Measurements from ENCODE around the gene RTN4RL1. TPM values are rescaled to one million over a fixed set of nuclear protein-coding genes. Genes with fewer than 3 reads are reported as not detected.
A peak's percentile ranks its signal among the peaks of the same experiment; 100 is the strongest.

RTN4RL1 gene
- total RNA-seq (2012; rRNA removed) (under 0.01 TPM in 2 replicates), polyA plus RNA-seq (2012; rRNA removed) (0.03 and 0.04 TPM in 2 replicates), Bru-seq, nascent RNA (percentile 17 among the genes with signal in this experiment), BruChase-seq, experiment 1, labeled RNA remaining after a 6-hour chase (percentile 31 among the genes with signal in this experiment), BruChase-seq, experiment 2, labeled RNA remaining after a 2-hour chase (percentile 31 among the genes with signal in this experiment)
- polyA plus RNA-seq (2012; cell fraction: cytosol; rRNA removed): 0.07 TPM in 1 of 2 replicates, not detected in the other
- 0.03 TPM in 1 of 2 replicates, not detected in the other for polyA plus RNA-seq (2012; cell fraction: nucleus; rRNA removed; ENCODE audit: low replicate concordance)
- long read RNA-seq: 0 reads

- H3K36me3 ChIP-seq (ENCODE audit: control insufficient read depth, insufficient read depth, low read length): no peaks in the 10 kb centered on the region
- no TSS peak for BruUV-seq (replicated peaks)
Measured at GRCh38 chr17:2025220-2025621, at the start of gene RTN4RL1. RTN4RL1 (minus strand) TSS chr17:2025334; CDS start chr17:2024865, 469 bp downstream.

More at GRCh38 chr17:2025220-2025621, at the start of gene RTN4RL1:
- H4K91ac ChIP-seq (ENCODE audit: insufficient read depth, low read depth, low read length): no peak within 1 kb of the TSS
- no peak within 1 kb of the TSS for H2BK15ac ChIP-seq (ENCODE audit: low read depth, low read length)
- no peak within 1 kb of the TSS for H4K5ac ChIP-seq (ENCODE audit: low read depth, low read length)
- no peak within 1 kb of the TSS for H3K56ac ChIP-seq (ENCODE audit: extremely low read depth, insufficient read depth, low read length)
- H3K4me1 ChIP-seq (ENCODE audit: control insufficient read depth, insufficient read depth, low read length): peaks cover 1% of the 10 kb centered on the region; the same call in 1 of the 2 replicates
- no peaks in the 10 kb centered on the region for H3K9me3 ChIP-seq (ENCODE audit: control insufficient read depth, insufficient read depth, low read length)
- ChIA-PET CTCF (interaction anchor here (0.9 to 2.4 kb wide), 3 partner anchors 12 to 143 kb away, joined by 4 to 18 read pairs (median 4); no protein-coding TSS in a partner anchor), POLR2A (ENCODE audit: unreplicated experiment) (no interaction called here)
- H3K4me3 ChIP-seq (ENCODE audit: insufficient read depth, low read depth, low read length): peak within 1 kb of the TSS; percentile 29
- H3K79me1 ChIP-seq (ENCODE audit: low read depth in 1 of 2, low read length in 2 of 2): peaks cover 0 to 2% of the 10 kb centered on the region in 2 experiments; a peak in 2 of 4 replicates
- TF ChIP-seq MAZ (IDR thresholded peaks at IDR 0.05; ENCODE audit: borderline replicate concordance, low read depth, low read length) (0 out of 2 replicates have a peak, but pooled peaks have one; percentile 38), SMC3 (IDR thresholded peaks at IDR 0.05; ENCODE audit: low read depth, low read length) (no peak)
- peak within 1 kb of the TSS; percentile 70 for H3K4me2 ChIP-seq (ENCODE audit: low read depth, low read length)
- no peak within 1 kb of the TSS for H2BK120ac ChIP-seq (ENCODE audit: low read depth, low read length)
- H3K14ac ChIP-seq (replicated peaks; ENCODE audit: low read depth, low read length): no peak within 1 kb of the TSS
- no peak within 1 kb of the TSS for H3K23ac ChIP-seq (ENCODE audit: low read depth, low read length)
- WGBS, 2 experiments (ENCODE audit: extremely low coverage in 2 of 2, insufficient read length in 1 of 2): 0% methylated on average over 23 of the region's 47 CpGs; no CpG with 5 or more reads in 1 of the 2 experiments
- H3K9ac ChIP-seq (ENCODE audit: low read depth, low read length): no peak within 1 kb of the TSS
- no peak within 1 kb of the TSS for H3K27ac ChIP-seq (ENCODE audit: insufficient read depth, low read length)
- H2BK20ac ChIP-seq (ENCODE audit: low read depth, low read length): no peak within 1 kb of the TSS
- peak within 1 kb of the TSS; percentile 81 for H2AFZ ChIP-seq (replicated peaks; ENCODE audit: low read length, poor library complexity)
- H3K4ac ChIP-seq (ENCODE audit: low read depth, low read length): no peak within 1 kb of the TSS
- H3K18ac ChIP-seq (ENCODE audit: low read depth, low read length): no peak within 1 kb of the TSS
- intact Hi-C loops (cut with micrococcal nuclease) (no loop called here), in situ Hi-C loops (cut with MboI; ENCODE audit: low sequenced_read_pairs) (loop anchor here (5.0 to 25.0 kb wide), 2 partner anchors 113 to 313 kb away; partner anchors contain the start of genes TLCD2 and WDR81), dilution Hi-C loops (cut with HindIII; ENCODE audit: low sequenced_read_pairs, unreplicated experiment) (no loop called here)
- H2BK5ac ChIP-seq (ENCODE audit: low read depth, low read length, poor library complexity, severe bottlenecking): no peak within 1 kb of the TSS
- no peak within 1 kb of the TSS for H4K8ac ChIP-seq (ENCODE audit: low read depth in 2 of 2, low read length in 2 of 2)
- H2AK5ac ChIP-seq (ENCODE audit: low read depth, low read length): no peak within 1 kb of the TSS
- DNase-seq (no peak), ATAC-seq (ENCODE audit: low read depth) (peak; percentile 13)
- H2AK9ac ChIP-seq (replicated peaks; ENCODE audit: low read depth, low read length, poor library complexity): peak within 1 kb of the TSS; percentile 28
- peaks cover 53% of the 10 kb centered on the region for H3K27me3 ChIP-seq (ENCODE audit: control insufficient read depth, insufficient read depth, low read length)
- no peaks in the 10 kb centered on the region for H3K9me1 ChIP-seq (ENCODE audit: insufficient read depth, low read length)
- no peaks in the 10 kb centered on the region; the same call in 1 of the 2 replicates for H4K20me1 ChIP-seq (ENCODE audit: insufficient read depth, low read length)
